GM18858 (cell line): ENCODE results near the gene CEP83.
A peak's percentile ranks its signal among the peaks of the same experiment; 100 is the strongest.
"Not testable (repeated sequence)": the region's sequence is repeated elsewhere in the genome, so short reads cannot be mapped to it uniquely, and the experiment has no call there.

Experiments used
- ATAC-seq: cut with Tn5 transposase; IDR thresholded peaks from one replicate; pipeline ENCODE4 v1.9.1; 2021; ENCODE audit not compliant: unreplicated experiment

The CEP83 gene

GRCh38 chr12:94434171-94434570 is 25.5 kb downstream of the CEP83 start:
- no peak for ATAC-seq

DNA sequence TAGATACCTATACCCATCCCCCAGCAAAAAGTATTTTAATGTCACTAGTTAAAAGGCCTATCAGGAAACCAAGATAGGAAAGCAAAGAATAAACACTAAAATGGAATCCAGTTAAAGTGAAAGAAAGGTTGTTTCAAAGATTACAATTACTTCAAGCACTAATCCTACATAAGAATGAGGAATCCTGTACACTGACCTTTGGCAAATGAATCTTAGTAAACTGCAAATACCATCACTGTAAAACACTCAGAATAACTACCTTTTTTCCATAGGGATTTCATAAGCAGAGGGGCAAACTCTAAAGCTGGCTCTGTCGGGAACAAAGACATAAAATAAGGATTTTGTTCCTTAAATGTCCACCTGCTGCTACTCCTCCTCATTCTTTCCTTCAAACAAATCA is 25.9 kb downstream of the CEP83 start:
- ATAC-seq, result no peak

GRCh38 chr12:94430304-94430703 is 29.4 kb downstream of the CEP83 start:
- ATAC-seq, result no peak

- no peak for ATAC-seq
Measured at GRCh38 chr12:94429633-94430032, 30.0 kb downstream of the CEP83 start.

GRCh38 chr12:94429191-94429590 is 30.5 kb downstream of the CEP83 start:
- no peak for ATAC-seq

DNA sequence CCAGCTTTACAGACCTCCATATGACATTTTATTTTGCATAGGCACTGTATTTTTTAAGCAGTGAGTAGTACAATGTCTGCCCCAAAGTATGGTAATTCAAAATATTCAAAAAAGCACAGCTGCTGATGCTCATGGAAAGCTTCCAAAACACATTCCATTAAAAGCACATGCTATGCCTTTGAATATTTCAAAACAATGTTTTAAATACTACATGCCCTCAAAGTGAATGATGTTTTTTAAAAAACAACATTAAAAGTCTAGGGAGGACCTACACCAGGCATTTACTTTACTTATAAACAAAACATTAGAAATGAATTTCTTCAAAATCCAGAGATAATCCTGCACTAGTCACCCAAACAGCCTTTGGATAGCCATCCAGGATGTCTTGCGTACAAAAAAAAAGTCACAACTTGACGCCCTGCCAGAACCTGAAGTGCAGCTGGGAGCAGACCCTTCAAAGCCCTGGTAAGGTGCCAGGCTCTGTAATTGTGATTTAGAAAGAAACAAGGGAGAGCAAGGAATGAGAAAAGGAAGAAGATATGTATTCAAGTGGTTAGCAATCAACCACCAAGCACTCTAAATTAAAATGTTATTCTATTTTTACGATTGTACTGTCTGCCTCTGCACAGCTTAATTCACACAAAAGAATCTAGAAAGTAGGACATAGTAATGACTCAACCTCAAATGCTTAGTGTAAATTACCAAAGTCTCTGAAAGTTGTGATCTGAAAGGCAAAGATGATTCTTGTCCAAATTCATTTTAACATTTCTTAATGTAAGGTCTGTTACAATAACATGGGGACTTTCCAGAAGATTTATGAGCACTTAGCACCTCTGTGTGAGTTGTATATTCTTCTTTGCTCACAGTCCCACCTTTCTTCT is 31.9 kb downstream of the CEP83 start:
- no peak for ATAC-seq

- no peak for ATAC-seq
Measured at GRCh38 chr12:94426049-94426448, 33.6 kb downstream of the CEP83 start.

DNA sequence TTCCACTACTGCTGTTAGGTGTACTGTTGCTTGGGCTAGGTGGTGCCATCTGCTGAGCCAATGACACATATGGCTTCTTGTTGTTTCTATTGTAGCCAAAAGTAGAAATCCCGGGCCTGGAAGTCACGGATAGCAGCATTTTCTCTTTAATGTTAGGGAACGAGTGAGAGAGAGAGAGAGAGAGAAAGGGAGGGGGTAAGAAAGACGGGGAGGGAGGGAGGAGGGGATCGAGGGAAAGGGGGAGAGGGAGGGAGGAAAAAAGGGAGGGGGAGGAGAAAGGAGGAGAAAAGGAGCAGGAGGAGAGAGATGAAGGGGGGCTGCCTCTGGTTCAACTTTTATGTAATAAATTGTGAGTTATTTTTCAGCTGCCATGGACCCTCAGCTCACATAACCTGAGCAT is 34.8 kb downstream of the CEP83 start:
- ATAC-seq, result not testable (repeated sequence)

GRCh38 chr12:94421868-94422740 is 37.6 kb downstream of the CEP83 start:
- ATAC-seq, result no peak

DNA sequence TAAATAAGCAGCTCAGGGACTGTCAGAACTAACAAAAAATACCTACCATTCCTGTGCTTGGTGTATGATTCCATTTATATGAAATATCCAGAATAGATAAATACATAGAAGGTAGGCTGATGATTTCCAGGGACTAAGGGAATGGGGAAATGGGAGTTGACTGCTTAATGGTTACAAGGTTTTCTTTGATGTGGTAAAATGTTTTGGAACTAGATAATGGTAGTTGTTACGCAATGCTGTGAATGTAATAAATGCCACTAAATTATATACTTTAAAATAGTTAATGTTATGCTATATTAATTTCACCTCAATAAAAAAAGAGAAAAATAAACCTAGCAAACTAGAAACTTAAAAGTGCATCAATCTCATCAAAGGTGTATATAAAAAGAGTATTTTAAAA is 41.1 kb downstream of the CEP83 start:
- no peak for ATAC-seq

DNA sequence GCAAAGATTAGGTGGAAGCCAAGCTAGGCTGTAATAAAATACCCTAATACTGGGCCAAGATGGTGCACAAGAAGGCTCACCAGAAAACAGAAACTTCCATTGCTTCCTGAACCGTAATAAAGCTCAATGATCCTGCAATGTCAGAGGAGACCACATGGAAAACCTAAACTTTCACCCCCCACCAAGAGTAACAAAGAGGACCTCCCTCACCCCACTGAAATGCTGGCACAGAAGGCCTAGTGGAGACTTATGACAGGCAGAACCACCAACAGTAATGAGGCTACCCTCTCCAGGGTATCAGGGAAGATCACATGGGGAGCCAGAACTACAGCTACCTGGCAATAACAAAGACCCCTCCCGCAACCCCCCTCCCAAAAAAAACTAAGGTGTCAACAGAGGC is 43.1 kb downstream of the CEP83 start:
- no peak for ATAC-seq

- no peak for ATAC-seq
Measured at GRCh38 chr12:94415066-94415465, 44.6 kb downstream of the CEP83 start.

- ATAC-seq, result peak; percentile 66
Measured at GRCh38 chr12:94405413-94406116, 54.1 kb downstream of the CEP83 start.

- no peak for ATAC-seq
Measured at GRCh38 chr12:94404854-94405253, 54.8 kb downstream of the CEP83 start.

DNA sequence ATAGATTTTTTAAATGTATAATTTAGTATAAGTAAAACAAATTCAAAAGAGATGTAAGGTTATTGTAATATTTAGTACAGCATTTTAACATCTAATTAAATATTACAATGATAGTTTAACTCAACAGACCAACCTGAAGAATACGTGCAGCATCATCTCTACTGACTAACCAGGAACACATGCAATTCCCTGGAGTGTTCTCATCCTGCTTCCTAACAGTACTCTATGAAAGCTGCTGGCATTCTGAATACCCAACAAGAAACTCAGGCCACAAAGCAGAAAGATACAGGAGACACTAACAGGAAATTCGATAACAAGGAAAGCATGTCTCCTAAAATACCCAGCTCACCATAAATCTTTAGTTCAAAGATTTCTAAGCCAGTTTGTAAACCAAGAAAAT is 58.3 kb downstream of the CEP83 start:
- ATAC-seq, result no peak

- not testable (repeated sequence) for ATAC-seq
Measured at GRCh38 chr12:94398685-94399084, 61.0 kb downstream of the CEP83 start.

DNA sequence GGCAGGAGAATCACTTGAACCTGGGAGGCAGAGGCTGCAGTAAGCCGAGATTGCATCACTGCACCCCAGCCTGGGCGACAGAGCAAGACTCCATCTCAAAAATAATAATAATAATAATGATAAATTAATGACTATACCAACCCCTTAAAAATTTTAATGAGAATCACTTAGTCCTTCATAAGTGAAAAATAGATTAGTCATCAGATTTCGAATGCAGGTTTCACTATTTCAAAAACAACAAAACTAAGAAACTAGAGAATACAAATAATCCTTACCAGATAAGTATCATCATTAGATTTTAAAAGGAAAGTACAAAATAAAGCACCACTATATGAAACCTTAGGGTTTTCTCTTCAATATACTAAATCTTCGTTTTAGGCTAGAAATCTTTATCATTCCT is 62.3 kb downstream of the CEP83 start:
- ATAC-seq, result no peak

GRCh38 chr12:94396014-94396413 is 63.7 kb downstream of the CEP83 start:
- not testable (repeated sequence) for ATAC-seq

DNA sequence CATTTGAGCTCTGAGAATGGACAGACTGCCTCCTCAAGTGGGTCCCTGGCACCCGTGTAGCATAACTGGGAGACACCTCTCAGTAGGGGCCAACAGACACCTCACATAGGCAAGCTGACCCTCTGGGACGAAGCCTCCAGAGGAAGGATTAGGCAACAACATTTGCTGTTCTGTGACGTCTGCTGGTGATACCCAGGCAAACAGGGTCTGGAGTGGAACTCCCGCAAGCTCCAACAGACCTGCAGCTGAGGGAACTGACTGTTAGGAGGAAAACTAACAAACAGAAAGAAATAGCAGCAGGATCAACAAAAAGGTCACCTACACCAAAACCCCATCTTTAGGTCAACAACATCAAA is 69.6 kb downstream of the CEP83 start:
- ATAC-seq, result no peak

- not testable (repeated sequence) for ATAC-seq
Measured at GRCh38 chr12:94389482-94390129, 70.1 kb downstream of the CEP83 start.

- ATAC-seq, result no peak
Measured at GRCh38 chr12:94386422-94386821, 73.2 kb downstream of the CEP83 start.
